K562 (cell line): Measurements from ENCODE around the gene GHRH. TPM values are rescaled to one million over a fixed set of nuclear protein-coding genes. Genes with fewer than 3 reads are reported as not detected.

Source experiments
- CEBPB ChIP-seq: fragments of 450-650 bp; IDR thresholded peaks from 2 replicates; pipeline ENCODE4 v1.6.1; 2016; ENCODE audit warnings: missing genetic modification characterization, missing compliant biosample characterization
- CHD7 ChIP-seq: fragments of 200-600 bp; sonication (generic); IDR thresholded peaks from one replicate; pipeline ENCODE4 v1.6.1; 2012; ENCODE audit warnings: mild to moderate bottlenecking, low read depth, low read length, inconsistent platforms
- CUX1 ChIP-seq: fragments of 200-800 bp; sonication (Bioruptor generic); IDR thresholded peaks from 2 replicates; pipeline ENCODE4 v1.6.1; 2016; ENCODE audit warnings: missing genetic modification characterization, missing compliant biosample characterization
- GATAD2A ChIP-seq: fragments of 450-650 bp; IDR thresholded peaks from 2 replicates; pipeline ENCODE4 v1.6.1; 2017
- U2AF1 ChIP-seq: fragments of 200-400 bp; formaldehyde crosslinking; optimal IDR thresholded peaks from 2 replicates; pipeline ENCODE3; 2017; ENCODE audit warnings: mild to moderate bottlenecking, low read depth, low read length, moderate library complexity
- ZEB2 ChIP-seq: fragments of 450-650 bp; IDR thresholded peaks from 2 replicates; pipeline ENCODE4 v1.6.1; 2016
- ZFP30 ChIP-seq: fragments of 250-450 bp; sonication (Bioruptor Pico); IDR thresholded peaks from 2 replicates; pipeline ENCODE4 v1.8.0; 2022; ENCODE audit warnings: moderate library complexity, mild to moderate bottlenecking, inconsistent platforms, borderline replicate concordance
- ZNF184 ChIP-seq: sonication (generic); formaldehyde crosslinking; IDR thresholded peaks from 2 replicates; pipeline ENCODE4 v1.5.0; 2020; ENCODE audit warnings: missing genetic modification reagents
- ZZZ3 ChIP-seq: fragments of 450-650 bp; IDR thresholded peaks from 2 replicates; pipeline ENCODE4 v1.6.1; 2016; ENCODE audit warnings: antibody characterized with exemption, mild to moderate bottlenecking, moderate library complexity
- polyA plus RNA-seq, 8 experiments: library from polyadenylated mRNA; depleted of rRNA in 4 of 8; stranded (reverse) in 5 of 8; unstranded in 3 of 8; fragments of >200 nt; fragmentation: Nextera tagmentation in 2 of 8; fragmentation: Illumina TruSeq in 1 of 8; extraction: Ambion mirVana in 2 of 8; extraction: Trizol in 1 of 8; gene quantifications; 2 replicates each; pipeline versions ENCODE4 v1.2.1 to v1.2.3, GENCODE V29; 2011 to 2014; ENCODE audit warnings: inconsistent platforms in 1 of 8, missing spikeins in 1 of 8
- total RNA-seq, 7 experiments: library from RNA; depleted of rRNA in 6 of 7; stranded (reverse); fragments of >200 nt in 6 of 7; fragmentation: Illumina TruSeq in 2 of 7; extraction: Trizol in 2 of 7; gene quantifications; 2 replicates each; pipeline versions ENCODE4 v1.2.1 to v1.2.3, GENCODE V29; 2011 to 2021; ENCODE audit warnings: low replicate concordance in 1 of 7

Gene GHRH
- total and polyA plus RNA-seq, 9 of the 15 experiments (the other 6 are each of a cell fraction or from before 2014, with no cell fraction given) = not detected

DNA sequence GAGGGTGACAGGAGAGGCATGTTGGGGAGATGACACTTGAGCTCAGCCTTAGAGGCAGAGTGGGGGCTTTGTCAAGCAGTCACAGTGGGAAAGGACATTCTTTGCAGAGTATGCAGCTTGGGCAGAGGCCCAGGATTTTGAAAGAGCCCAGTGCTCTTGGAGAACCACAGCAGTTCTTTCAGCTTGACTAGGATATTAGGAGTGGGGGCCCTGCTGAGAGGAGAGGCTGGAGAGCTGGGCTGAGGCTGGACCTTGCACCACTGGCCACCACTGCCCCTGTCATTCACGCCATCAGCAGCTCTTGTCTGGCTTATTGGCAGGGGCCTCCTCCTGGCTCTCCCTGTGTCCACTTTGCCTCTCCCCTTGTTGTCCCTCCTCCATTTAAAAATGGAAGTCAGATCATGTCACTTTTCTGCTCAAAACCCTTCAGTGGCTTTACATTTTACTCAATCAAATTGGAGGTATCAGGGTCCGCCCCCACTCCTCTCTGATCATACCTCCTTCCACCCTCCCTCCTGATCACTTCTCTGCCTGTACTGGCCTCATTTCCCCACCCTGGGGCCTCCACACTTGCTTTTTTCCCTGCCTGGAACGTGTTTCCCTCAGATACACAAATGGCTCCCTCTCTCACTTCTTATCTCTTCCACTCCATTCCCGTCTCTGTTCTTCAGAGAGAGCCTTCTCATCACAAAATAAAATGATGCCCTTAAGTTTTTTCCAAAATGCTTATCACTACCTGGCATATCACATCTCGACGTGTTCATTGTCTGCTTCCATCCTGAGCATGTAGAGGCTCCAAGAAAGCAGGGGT is 38.3 kb upstream of the GHRH start (continued):
- TF ChIP-seq CHD7 = no peak
- TF ChIP-seq U2AF1 = no peak
- TF ChIP-seq ZFP30 = no peak
- TF ChIP-seq CEBPB (tag) = no peak
- TF ChIP-seq CUX1 (CRISPR knock-in tag) = no peak
- no peak for TF ChIP-seq ZNF184 (CRISPR knock-in tag)
- no peak for TF ChIP-seq GATAD2A
- no peak for TF ChIP-seq ZEB2
- no peak for TF ChIP-seq ZZZ3
